Measurements from ENCODE around the gene CENPM. TPM values are rescaled to one million over a fixed set of nuclear protein-coding genes. Genes with fewer than 3 reads are reported as not detected.
A peak's percentile ranks its signal among the peaks of the same experiment; 100 is the strongest.

CENPM gene
- total and polyA plus RNA-seq, 9 of the 15 experiments (the other 6 are each of a cell fraction or from before 2014, with no cell fraction given): 11.3 to 67.7 (median 32.3) TPM

GRCh38 chr22:41931701-41932269 is 15.2 kb downstream of the CENPM start (continued):
- no peak for TF ChIP-seq KAT7 (CRISPR knock-in tag; IDR thresholded peaks at IDR 0.05; ENCODE audit: borderline replicate concordance)
- TF ChIP-seq PHTF2 (CRISPR knock-in tag; IDR thresholded peaks at IDR 0.05): no peak

- H4K20me1 ChIP-seq (replicated peaks; ENCODE audit: control insufficient read depth, insufficient read depth, low read length): no peaks in the 10 kb centered on the region
- no peak overlapping the region for H3K4me2 ChIP-seq (ENCODE audit: insufficient read depth, low read length)
- intact Hi-C loops (cut with micrococcal nuclease) (no loop called here), in situ Hi-C loops (cut with MboI) (no loop called here)
- FAIRE-seq: no peak
- ChIA-PET CTCF (ENCODE audit: low intra/inter-chr PET ratio) (no interaction called here), POLR2A (interaction anchor here (1.1 kb wide), 1 partner anchor 8 kb away, joined by 3 read pairs; no protein-coding TSS in a partner anchor)
- peaks cover 6 to 75% of the 10 kb centered on the region in 2 experiments; a peak in 4 of 5 replicates for H3K4me1 ChIP-seq (replicated peaks in 1 of 2; ENCODE audit: control insufficient read depth in 2 of 2, insufficient read depth in 2 of 2, low read length in 2 of 2)
- TF ChIP-seq DNMT1 (IDR thresholded peaks at IDR 0.05): no peak
- 0 out of 2 replicates have a peak, but pooled peaks have one; percentile 6 for TF ChIP-seq RBFOX2 (IDR thresholded peaks at IDR 0.05; ENCODE audit: low read depth, low read length)
- no peak overlapping the region for H2AFZ ChIP-seq (ENCODE audit: low read depth, low read length)
- no peak overlapping the region for H3K27ac ChIP-seq (ENCODE audit: extremely low read depth, low read depth, low read length)
- H3K9me3 ChIP-seq (replicated peaks; ENCODE audit: control insufficient read depth, insufficient read depth, low read depth, low read length): no peaks in the 10 kb centered on the region
- no TSS peak for BruUV-seq (replicated peaks)
- WGBS (ENCODE audit: insufficient coverage, low coverage, missing lambda C conversion rate): 56% methylated on average over 8 of the region's 8 CpGs
- no peaks in the 10 kb centered on the region for H3K9me1 ChIP-seq (ENCODE audit: control insufficient read depth, insufficient read depth, low read length)
- no peak for ATAC-seq
- DNase-seq (ENCODE audit: extremely low read depth in 1 of 4, low spot score in 3 of 4): no peak
- H3K27me3 ChIP-seq (ENCODE audit: control insufficient read depth in 2 of 2, insufficient read depth in 2 of 2, low read length in 2 of 2): no peaks in the 10 kb centered on the region
- peak overlapping the region in 1 of 2 experiments; percentile 64; a peak in 1 of 4 replicates for H3K9ac ChIP-seq (ENCODE audit: insufficient read depth in 1 of 2, low read depth in 2 of 2, low read length in 2 of 2)
- no peak overlapping the region for H3K4me3 ChIP-seq
- no peaks in the 10 kb centered on the region for H3K79me2 ChIP-seq (ENCODE audit: control insufficient read depth, insufficient read depth, low read length)
- H3K36me3 ChIP-seq (ENCODE audit: control insufficient read depth, insufficient read depth, low read length): 0 out of 3 replicates have a peak, but pooled peaks cover under 1% of the 10 kb centered on the region
Measured at GRCh38 chr22:41929418-41929810, 17.5 kb downstream of the CENPM start.

Data from K562 (cell line).